Thoracic aorta (tissue), 2 donors: ENCODE data around the gene MOK. TPM values are rescaled to one million over a fixed set of nuclear protein-coding genes. Genes with fewer than 3 reads are reported as not detected.

Experiments used
- ATAC-seq: fragments of 150-250 bp; one replicate; pipeline ENCODE4 v1.8.0; 2017; ENCODE audit warnings: low read depth; ENCODE audit not compliant: insufficient number of reproducible peaks, low FRiP score
- DNase-seq: peaks from one replicate; pipeline ENCODE4 v3.0.0-alpha.2; 2020; ENCODE audit warnings: low spot score
- H3K27ac ChIP-seq, 2 donors: fragments of 200-600 bp; sonication (generic); 1 replicate in 1 of 2; 2 replicates in 1 of 2; pipeline ENCODE4 v1.5.1; 2016; ENCODE audit warnings: mild to moderate bottlenecking in 2 of 2, moderate library complexity in 2 of 2
- H3K27me3 ChIP-seq: fragments of 200-600 bp; sonication (generic); replicated peaks from 2 replicates; pipeline ENCODE4 v1.6.0; 2016; ENCODE audit warnings: mild to moderate bottlenecking; ENCODE audit not compliant: insufficient read depth
- H3K36me3 ChIP-seq: fragments of 200-600 bp; sonication (generic); one replicate; pipeline ENCODE4 v1.5.1; 2016
- H3K4me1 ChIP-seq, 2 donors: fragments of 200-600 bp; sonication (generic); 1 replicate in 1 of 2; 2 replicates in 1 of 2; pipeline versions ENCODE4 v1.5.1 to v1.6.0; 2016; ENCODE audit warnings: low read depth in 2 of 2, mild to moderate bottlenecking in 1 of 2; ENCODE audit not compliant: control insufficient read depth in 1 of 2
- H3K4me3 ChIP-seq: fragments of 200-600 bp; sonication (generic); 2 replicates; pipeline ENCODE4 v1.5.1; 2016; ENCODE audit warnings: mild to moderate bottlenecking
- H3K9me3 ChIP-seq: fragments of 200-600 bp; sonication (generic); 2 replicates; pipeline ENCODE4 v1.5.1; 2016
- total RNA-seq, 2 donors: library from RNA; depleted of rRNA; stranded (reverse); fragments of >200 nt; gene quantifications; one replicate each; pipeline versions ENCODE4 v1.1.0 to v1.2.3, GENCODE V29; 2016
- TF ChIP-seq, protein P1 (sequence below): fragments of 200-600 bp; sonication (generic); IDR thresholded peaks from one replicate; pipeline ENCODE4 v1.5.1; 2019; ENCODE audit warnings: antibody characterized with exemption

MOK gene
- total RNA-seq, 2 donors from 2014 or later = 15.0 to 41.0 TPM

DNA sequence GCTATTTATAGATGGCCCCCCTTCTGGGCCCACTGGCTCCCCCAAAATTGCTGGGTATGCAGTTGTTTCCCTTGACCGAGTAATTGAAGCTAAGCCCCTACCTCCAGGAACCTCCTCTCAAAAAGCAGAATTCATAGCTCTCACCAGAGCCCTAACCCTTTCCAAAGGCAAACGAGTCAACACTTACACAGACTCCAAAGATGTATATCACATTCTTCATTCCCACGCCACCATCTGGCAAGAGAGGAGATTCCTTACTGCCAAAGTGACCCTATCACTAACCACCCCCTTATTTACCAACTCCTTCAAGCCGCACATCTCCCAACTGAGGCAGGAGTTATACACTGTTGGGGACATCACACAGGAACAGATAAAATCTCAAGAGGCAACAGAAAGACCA is 66.8 kb downstream of the MOK start:
- Histone ChIP-seq H3K9me3 (no peaks in the 10 kb centered on the region), H3K27ac (no peak overlapping the region), H3K36me3 (no peaks in the 10 kb centered on the region), H3K4me1 (peaks cover 0 to 7% of the 10 kb centered on the region in 2 donors), H3K27me3 (no peaks in the 10 kb centered on the region), H3K4me3 (no peak overlapping the region)
- TF ChIP-seq, protein P1, sequence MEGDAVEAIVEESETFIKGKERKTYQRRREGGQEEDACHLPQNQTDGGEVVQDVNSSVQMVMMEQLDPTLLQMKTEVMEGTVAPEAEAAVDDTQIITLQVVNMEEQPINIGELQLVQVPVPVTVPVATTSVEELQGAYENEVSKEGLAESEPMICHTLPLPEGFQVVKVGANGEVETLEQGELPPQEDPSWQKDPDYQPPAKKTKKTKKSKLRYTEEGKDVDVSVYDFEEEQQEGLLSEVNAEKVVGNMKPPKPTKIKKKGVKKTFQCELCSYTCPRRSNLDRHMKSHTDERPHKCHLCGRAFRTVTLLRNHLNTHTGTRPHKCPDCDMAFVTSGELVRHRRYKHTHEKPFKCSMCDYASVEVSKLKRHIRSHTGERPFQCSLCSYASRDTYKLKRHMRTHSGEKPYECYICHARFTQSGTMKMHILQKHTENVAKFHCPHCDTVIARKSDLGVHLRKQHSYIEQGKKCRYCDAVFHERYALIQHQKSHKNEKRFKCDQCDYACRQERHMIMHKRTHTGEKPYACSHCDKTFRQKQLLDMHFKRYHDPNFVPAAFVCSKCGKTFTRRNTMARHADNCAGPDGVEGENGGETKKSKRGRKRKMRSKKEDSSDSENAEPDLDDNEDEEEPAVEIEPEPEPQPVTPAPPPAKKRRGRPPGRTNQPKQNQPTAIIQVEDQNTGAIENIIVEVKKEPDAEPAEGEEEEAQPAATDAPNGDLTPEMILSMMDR = no peak
- DNase-seq = no peak
- no peak for ATAC-seq

DNA sequence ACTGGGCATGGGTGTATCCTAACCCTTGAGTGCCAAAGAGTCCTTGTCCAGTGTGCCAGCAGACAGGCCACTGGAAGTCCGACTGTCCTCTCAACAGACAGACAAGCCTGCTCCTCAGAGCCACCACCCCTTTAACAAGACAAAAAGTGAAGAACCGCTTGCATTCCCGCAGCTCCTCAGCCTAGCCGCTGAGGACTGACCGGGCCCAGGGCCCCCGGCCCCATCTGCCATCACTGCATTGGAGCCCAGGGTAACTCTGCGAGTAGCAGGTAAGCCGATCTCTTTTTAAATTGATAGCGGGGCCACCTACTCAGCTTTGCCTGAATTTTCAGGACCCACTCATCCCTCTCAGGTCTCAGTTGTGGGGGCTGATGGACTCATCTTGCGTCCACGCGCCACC is 68.9 kb downstream of the MOK start:
- TF ChIP-seq, protein P1 = no peak
- Histone ChIP-seq H3K4me1 (peaks cover 0 to 7% of the 10 kb centered on the region in 2 donors), H3K4me3 (no peak overlapping the region), H3K36me3 (no peaks in the 10 kb centered on the region), H3K9me3 (no peaks in the 10 kb centered on the region), H3K27me3 (no peaks in the 10 kb centered on the region), H3K27ac (no peak overlapping the region)
- DNase-seq (no peak), ATAC-seq (no peak)

DNA sequence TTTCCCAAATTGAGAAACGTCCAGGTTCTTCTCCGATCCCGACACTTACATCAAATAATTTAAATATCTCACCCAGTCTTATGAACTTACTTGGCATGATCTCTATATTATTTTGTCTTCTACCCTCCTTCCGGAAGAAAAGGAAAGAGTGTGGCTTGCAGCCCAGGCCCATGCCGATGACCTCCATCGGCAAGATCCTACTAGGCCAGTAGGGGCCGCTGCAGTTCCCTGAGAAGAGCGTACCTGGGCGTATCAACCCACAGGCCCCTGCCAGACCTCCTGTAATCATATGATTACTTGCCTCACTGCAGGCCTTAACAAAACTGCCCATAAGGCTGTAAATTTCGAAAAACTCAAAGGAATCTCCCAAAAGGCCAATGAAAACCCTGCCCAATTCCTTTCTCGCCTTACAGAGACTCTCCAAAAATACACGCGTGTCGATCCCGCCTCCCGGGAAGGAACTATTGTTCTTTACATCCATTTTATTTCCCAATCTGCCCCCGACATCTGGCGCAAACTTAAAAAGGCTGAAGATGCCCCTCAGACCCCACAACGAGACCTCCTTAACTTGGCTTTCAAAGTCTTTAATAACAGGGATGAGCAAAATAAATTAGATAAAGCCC is 69.6 kb downstream of the MOK start:
- TF ChIP-seq, protein P1 = peak; percentile 79

DNA sequence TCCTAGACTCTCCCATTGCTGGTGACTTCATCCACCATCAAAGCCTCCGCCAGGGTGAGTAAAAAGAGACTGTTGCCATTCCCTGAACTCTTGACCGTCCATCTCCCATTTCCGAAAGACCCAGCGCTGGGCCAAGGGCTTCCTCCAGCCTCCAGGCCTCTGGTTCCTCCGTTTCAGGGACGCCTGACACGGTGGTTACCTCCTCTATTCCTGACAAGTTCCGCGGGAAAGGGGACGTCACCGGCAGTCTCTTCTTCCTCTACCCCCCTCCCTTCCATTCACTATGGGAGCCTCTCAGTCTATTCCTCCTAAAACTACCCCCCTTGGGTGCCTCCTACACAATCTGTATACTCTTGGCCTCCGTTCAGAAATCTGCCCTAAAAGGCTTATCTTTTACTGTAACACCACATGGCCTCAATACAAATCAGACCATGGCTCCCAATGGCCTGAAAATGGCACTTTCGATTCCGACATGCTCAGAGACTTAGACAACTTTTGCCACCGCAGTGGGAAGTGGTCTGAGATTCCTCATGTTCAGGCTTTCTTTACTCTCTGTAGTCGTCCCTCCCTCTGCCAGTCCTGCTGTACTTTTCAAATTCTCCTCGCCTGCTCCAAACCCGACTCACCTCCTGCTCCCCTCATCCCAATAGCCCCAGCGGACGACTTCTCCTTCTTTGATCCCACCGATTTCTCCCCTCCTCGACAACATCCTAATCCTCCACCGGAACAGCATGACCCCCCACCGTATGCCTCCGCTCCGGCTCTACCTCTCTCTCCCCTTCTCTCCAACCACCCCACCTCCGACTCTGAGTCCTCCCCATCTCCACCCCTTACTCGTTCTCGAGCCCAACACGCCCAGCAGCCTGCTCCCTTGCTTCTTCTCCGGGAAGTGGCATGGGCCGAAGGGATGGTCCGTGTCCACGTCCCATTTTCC is 70.4 kb downstream of the MOK start:
- no peak for DNase-seq

More for the DNA sequence above, 69.6 kb downstream of the MOK start:
- no peaks in the 10 kb centered on the region for H3K9me3 ChIP-seq
- H3K4me3 ChIP-seq = peak overlapping the region; percentile 63
- H3K27me3 ChIP-seq = no peaks in the 10 kb centered on the region
- H3K4me1 ChIP-seq = peaks cover 0 to 7% of the 10 kb centered on the region in 2 donors
- peak overlapping the region in 1 of 2 donors; percentile 43 for H3K27ac ChIP-seq
- ATAC-seq = peak; percentile 84
- DNase-seq = peak; percentile 59
- no peaks in the 10 kb centered on the region for H3K36me3 ChIP-seq

More for the DNA sequence above, 70.4 kb downstream of the MOK start:
- H3K4me1 ChIP-seq = peaks cover 0 to 7% of the 10 kb centered on the region in 2 donors
- no peaks in the 10 kb centered on the region for H3K36me3 ChIP-seq
- H3K27me3 ChIP-seq = no peaks in the 10 kb centered on the region
- TF ChIP-seq, protein P1 = no peak
- H3K9me3 ChIP-seq = no peaks in the 10 kb centered on the region
- peak overlapping the region; percentile 63 for H3K4me3 ChIP-seq
- ATAC-seq = no peak
- peak overlapping the region in 1 of 2 donors; percentile 43 for H3K27ac ChIP-seq
